HCT116 (cell line): ENCODE results near the gene CD34. TPM values are rescaled to one million over a fixed set of nuclear protein-coding genes. Genes with fewer than 3 reads are reported as not detected.

Experiments
- ATAC-seq: fragments of 200-7000 bp; cut with Tn5 transposase; 2 replicates; pipeline ENCODE4 v1.9.1; 2020; ENCODE audit warnings: mild to moderate bottlenecking, moderate library complexity
- BruUV-seq: library from RNA; stranded (reverse); fragments of 400-500 nt; replicated peaks from 2 replicates; lab custom pipeline; 2021; lab: Mats Ljungman, UMichigan
- CTCF ChIA-PET: fragments of 300-600 bp; sonication (Branson Sonifier 250); formaldehyde crosslinking; loops from one replicate; lab custom pipeline; 2021; ENCODE audit warnings: antibody characterized with exemption; lab: Charles Lee
- POLR2A ChIA-PET: fragments of 300-600, 350-600 bp; sonication (Branson Sonifier 250); formaldehyde crosslinking; loops from one replicate; lab custom pipeline; 2021; ENCODE audit warnings: antibody characterized with exemption; lab: Charles Lee
- RAD21 ChIA-PET, 2 experiments: fragments of 300-600 bp; sonication (Branson Sonifier 250); formaldehyde crosslinking; loops; one replicate each; lab custom pipeline; 2023; ENCODE audit warnings: low total read pairs in 2 of 2; ENCODE audit not compliant: uncharacterized antibody in 2 of 2, unreplicated experiment in 2 of 2, low non-redundant PET in 1 of 2; lab: Charles Lee
- DNase-seq: peaks from one replicate; pipeline ENCODE4 v3.0.0-alpha.2; 2010; ENCODE audit warnings: low read depth, low spot score
- H2AFZ ChIP-seq: fragments of 200-600 bp; shearing (Covaris generic), sonication (generic); 2 replicates; pipeline ENCODE4 v1.6.1; 2017; ENCODE audit warnings: low read depth, mixed run types, mixed read lengths, antibody characterized with exemption, low read length; ENCODE audit not compliant: poor library complexity, severe bottlenecking
- H3K27ac ChIP-seq: 2 replicates; pipeline ENCODE4 v1.5.1; 2012; ENCODE audit warnings: low read depth, low read length
- H3K27me3 ChIP-seq: fragments of 200-600 bp; sonication (generic); 2 replicates; pipeline ENCODE4 v1.6.1; 2016; ENCODE audit warnings: mixed run types, low read length, mixed read lengths; ENCODE audit not compliant: insufficient read depth
- H3K36me3 ChIP-seq, 2 experiments: fragments of 200-500 bp in 1 of 2; fragments of 200-600 bp in 1 of 2; sonication (Bioruptor generic) in 1 of 2; sonication (generic) in 1 of 2; 2 replicates each; pipeline versions ENCODE4 v1.5.1 to v1.6.1; 2014 to 2016; ENCODE audit warnings: low read length in 2 of 2, inconsistent platforms in 1 of 2, mixed read lengths in 1 of 2, mixed run types in 1 of 2; ENCODE audit not compliant: insufficient read depth in 2 of 2, control insufficient read depth in 1 of 2
- H3K4me1 ChIP-seq, 2 experiments: fragments of 200-600 bp in 1 of 2; sonication (generic) in 1 of 2; 2 replicates each; pipeline versions ENCODE4 v1.5.1 to v1.6.1; 2012 to 2017; ENCODE audit warnings: low read length in 2 of 2, inconsistent platforms in 1 of 2, mild to moderate bottlenecking in 1 of 2, mixed read lengths in 1 of 2, mixed run types in 1 of 2, moderate library complexity in 1 of 2; ENCODE audit not compliant: insufficient read depth in 2 of 2, control insufficient read depth in 1 of 2
- H3K4me2 ChIP-seq: fragments of 200-600 bp; sonication (generic); 2 replicates; pipeline ENCODE4 v1.6.1; 2017; ENCODE audit warnings: mixed run types, low read length, mixed read lengths
- H3K4me3 ChIP-seq, 2 experiments: fragments of 200-600 bp in 1 of 2; sonication (generic) in 1 of 2; replicated peaks in 1 of 2; 2 replicates each; pipeline ENCODE4 v1.5.1; 2011 to 2016; ENCODE audit warnings: low read length in 2 of 2, control low read depth in 1 of 2, low read depth in 1 of 2, mild to moderate bottlenecking in 1 of 2, mixed read lengths in 1 of 2, mixed run types in 1 of 2
- H3K79me2 ChIP-seq: fragments of 200-600 bp; sonication (generic); 2 replicates; pipeline ENCODE4 v1.6.1; 2017; ENCODE audit warnings: mild to moderate bottlenecking, mixed run types, low read length, moderate library complexity, mixed read lengths; ENCODE audit not compliant: insufficient read depth
- H3K9ac ChIP-seq: fragments of 200-600 bp; sonication (generic); 2 replicates; pipeline ENCODE4 v1.6.1; 2016; ENCODE audit warnings: low read length, mixed read lengths
- H3K9me2 ChIP-seq: fragments of 200-600 bp; sonication (generic), shearing (Covaris generic); 2 replicates; pipeline ENCODE4 v1.6.1; 2017; ENCODE audit warnings: mixed run types, mild to moderate bottlenecking, moderate library complexity; ENCODE audit not compliant: insufficient read depth
- H3K9me3 ChIP-seq, 2 experiments: fragments of 200-500 bp in 1 of 2; fragments of 200-600 bp in 1 of 2; sonication (Bioruptor generic) in 1 of 2; sonication (generic) in 1 of 2; 2 replicates each; pipeline ENCODE4 v1.6.1; 2014 to 2017; ENCODE audit warnings: low read length in 2 of 2, mixed read lengths in 2 of 2, inconsistent platforms in 1 of 2, low read depth in 1 of 2, mild to moderate bottlenecking in 1 of 2, mixed run types in 1 of 2, moderate library complexity in 1 of 2; ENCODE audit not compliant: control insufficient read depth in 1 of 2, insufficient read depth in 1 of 2
- H4K20me1 ChIP-seq: fragments of 200-600 bp; sonication (generic), shearing (Covaris generic); 2 replicates; pipeline ENCODE4 v1.6.1; 2017; ENCODE audit warnings: mixed run types, mild to moderate bottlenecking, moderate library complexity; ENCODE audit not compliant: insufficient read depth
- EGR1 ChIP-seq: IDR thresholded peaks from 2 replicates; pipeline ENCODE4 v1.6.1; 2012; ENCODE audit warnings: low read depth
- EZH2phosphoT487 ChIP-seq: fragments of 200-600 bp; IDR thresholded peaks from 2 replicates; pipeline ENCODE4 v1.6.1; 2018; ENCODE audit warnings: antibody characterized with exemption, borderline replicate concordance
- FOSL1 ChIP-seq: IDR thresholded peaks from 2 replicates; pipeline ENCODE4 v1.6.1; 2012; ENCODE audit warnings: low read depth
- JUND ChIP-seq: IDR thresholded peaks from 2 replicates; pipeline ENCODE4 v1.6.1; 2012
- POLR2A ChIP-seq: IDR thresholded peaks from 2 replicates; pipeline ENCODE4 v1.7.0; 2011; ENCODE audit warnings: borderline replicate concordance; ENCODE audit not compliant: insufficient read depth, insufficient read length; ENCODE audit errors: extremely low read depth
- POLR2AphosphoS5 ChIP-seq: IDR thresholded peaks from 2 replicates; pipeline ENCODE4 v1.6.1; 2011; ENCODE audit warnings: mild to moderate bottlenecking, low read depth, low read length, moderate library complexity
- REST ChIP-seq: IDR thresholded peaks from 2 replicates; pipeline ENCODE4 v1.6.1; 2012; ENCODE audit warnings: low read depth
- SP1 ChIP-seq: IDR thresholded peaks from 2 replicates; pipeline ENCODE4 v1.6.1; 2012; ENCODE audit warnings: low read depth
- TCF7L2 ChIP-seq: IDR thresholded peaks from 2 replicates; pipeline ENCODE4 v1.7.0; 2011; ENCODE audit warnings: borderline replicate concordance, inconsistent platforms; ENCODE audit not compliant: insufficient read depth, insufficient read length; ENCODE audit errors: extremely low read depth
- YY1 ChIP-seq: IDR thresholded peaks from 2 replicates; pipeline ENCODE4 v1.6.1; 2011; ENCODE audit warnings: low read length, low read depth, moderate library complexity, mild to moderate bottlenecking; ENCODE audit not compliant: insufficient replicate concordance; ENCODE audit errors: extremely low read depth
- ZBTB33 ChIP-seq: IDR thresholded peaks from 2 replicates; pipeline ENCODE4 v1.6.1; 2011; ENCODE audit warnings: mild to moderate bottlenecking, low read length, moderate library complexity; ENCODE audit not compliant: insufficient replicate concordance; ENCODE audit errors: extremely low read depth
- ZFX ChIP-seq: fragments of 450-650 bp; IDR thresholded peaks from 2 replicates; pipeline ENCODE4 v1.6.1; 2017
- ZNF274 ChIP-seq: fragments of 200-500 bp; sonication (Bioruptor generic); IDR thresholded peaks from 2 replicates; pipeline ENCODE4 v1.6.1; 2014; ENCODE audit warnings: mild to moderate bottlenecking, low read depth, low read length, inconsistent platforms
- intact Hi-C: fragments of 100-400 bp; cut with micrococcal nuclease; formaldehyde crosslinking; loops from 2 replicates; pipeline ENCODE4 v1.10.0; 2022
- total RNA-seq: library from RNA; stranded (reverse); gene quantifications from one replicate; pipeline ENCODE4 v1.2.1, GENCODE V29; 2021; ENCODE audit not compliant: unreplicated experiment

CD34 gene
- total RNA-seq, 1 experiment from 2014 or later: 0.07 TPM

- Histone ChIP-seq H3K79me2 (peaks cover 45% of the 10 kb centered on the region), H3K9ac (no peak overlapping the region), H3K9me2 (no peaks in the 10 kb centered on the region), H3K4me3 (no peak overlapping the region), H3K4me1 (peaks cover 0 to 14% of the 10 kb centered on the region in 2 experiments; a peak in 2 of 4 replicates), H2AFZ (no peak overlapping the region), H3K27me3 (no peaks in the 10 kb centered on the region), H3K27ac (no peak overlapping the region), H3K36me3 (0 out of 4 replicates have a peak, but pooled peaks cover 0 to 9% of the 10 kb centered on the region in 2 experiments), H3K4me2 (no peak overlapping the region), H4K20me1 (no peaks in the 10 kb centered on the region), H3K9me3 (no peaks in the 10 kb centered on the region)
- ChIA-PET POLR2A (no interaction called here), CTCF (no interaction called here), RAD21 (no interaction called here)
- no peak for TF ChIP-seq ZFX
- BruUV-seq: no TSS peak
- intact Hi-C loops: no loop called here
- DNase-seq: no peak
- ATAC-seq: no peak
These were observed 59.2 kb downstream of the CD34 start for GRCh38 chr1:207851696-207852095.

GRCh38 chr1:207850621-207851407, 60.1 kb downstream of the CD34 start:
- ATAC-seq (no peak), DNase-seq (no peak)
- no peak overlapping the region for H3K4me3 ChIP-seq
- ChIA-PET RAD21 (no interaction called here), CTCF (interaction anchor here (1.0 kb wide), 1 partner anchor 18 kb away, joined by 3 read pairs; no protein-coding TSS in a partner anchor), POLR2A (no interaction called here)
- H3K4me1 ChIP-seq: peaks cover 0 to 14% of the 10 kb centered on the region in 2 experiments; a peak in 2 of 4 replicates
- H3K9me2 ChIP-seq: no peaks in the 10 kb centered on the region
- 0 out of 4 replicates have a peak, but pooled peaks cover 0 to 9% of the 10 kb centered on the region in 2 experiments for H3K36me3 ChIP-seq
- H3K9me3 ChIP-seq: no peaks in the 10 kb centered on the region
- H3K79me2 ChIP-seq: peaks cover 48% of the 10 kb centered on the region
- no peaks in the 10 kb centered on the region for H4K20me1 ChIP-seq
- no peak overlapping the region for H3K4me2 ChIP-seq
- no peak overlapping the region for H3K27ac ChIP-seq
- intact Hi-C loops: no loop called here
- no peak overlapping the region for H2AFZ ChIP-seq
- no peak overlapping the region for H3K9ac ChIP-seq
- no TSS peak for BruUV-seq
- H3K27me3 ChIP-seq: no peaks in the 10 kb centered on the region
- no peak for TF ChIP-seq EGR1
- TF ChIP-seq REST: no peak
- TF ChIP-seq ZFX: no peak
- TF ChIP-seq ZNF274: no peak
- no peak for TF ChIP-seq EZH2phosphoT487
- no peak for TF ChIP-seq POLR2A
- TF ChIP-seq ZBTB33: no peak
- TF ChIP-seq POLR2AphosphoS5: no peak
- TF ChIP-seq FOSL1: no peak
- no peak for TF ChIP-seq TCF7L2
- no peak for TF ChIP-seq YY1
- TF ChIP-seq SP1: no peak
- TF ChIP-seq JUND: no peak
